HG03025 (cell line): ENCODE results near the gene PWP1.
"Not testable (repeated sequence)": the region's sequence is repeated elsewhere in the genome, so short reads cannot be mapped to it uniquely, and the experiment has no call there.

Source experiments
- ATAC-seq: cut with Tn5 transposase; IDR thresholded peaks from one replicate; pipeline ENCODE4 v1.9.1; 2021; ENCODE audit warnings: mild to moderate bottlenecking, moderate library complexity; ENCODE audit not compliant: unreplicated experiment, low FRiP score

PWP1 gene

DNA sequence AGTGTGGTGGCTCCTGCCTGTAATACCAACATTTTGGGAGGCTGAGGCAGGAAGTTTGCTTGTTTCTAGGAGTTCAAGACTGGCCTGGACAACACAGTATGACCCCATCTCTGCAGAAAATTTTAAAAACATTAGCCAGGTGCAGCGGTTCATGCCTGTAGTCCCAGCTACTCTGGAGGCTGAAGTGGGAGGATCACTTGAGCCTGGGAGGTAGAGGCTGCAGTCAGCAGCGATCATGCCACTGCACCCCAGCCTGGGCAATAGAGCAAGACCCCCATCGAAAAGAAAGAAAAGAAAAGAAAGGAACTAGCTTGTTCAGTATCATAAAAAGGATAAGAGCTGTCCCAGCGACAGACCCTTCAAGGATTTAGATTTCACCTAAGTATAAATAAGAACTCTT is 18.1 kb upstream of the PWP1 start:
- ATAC-seq, result no peak

DNA sequence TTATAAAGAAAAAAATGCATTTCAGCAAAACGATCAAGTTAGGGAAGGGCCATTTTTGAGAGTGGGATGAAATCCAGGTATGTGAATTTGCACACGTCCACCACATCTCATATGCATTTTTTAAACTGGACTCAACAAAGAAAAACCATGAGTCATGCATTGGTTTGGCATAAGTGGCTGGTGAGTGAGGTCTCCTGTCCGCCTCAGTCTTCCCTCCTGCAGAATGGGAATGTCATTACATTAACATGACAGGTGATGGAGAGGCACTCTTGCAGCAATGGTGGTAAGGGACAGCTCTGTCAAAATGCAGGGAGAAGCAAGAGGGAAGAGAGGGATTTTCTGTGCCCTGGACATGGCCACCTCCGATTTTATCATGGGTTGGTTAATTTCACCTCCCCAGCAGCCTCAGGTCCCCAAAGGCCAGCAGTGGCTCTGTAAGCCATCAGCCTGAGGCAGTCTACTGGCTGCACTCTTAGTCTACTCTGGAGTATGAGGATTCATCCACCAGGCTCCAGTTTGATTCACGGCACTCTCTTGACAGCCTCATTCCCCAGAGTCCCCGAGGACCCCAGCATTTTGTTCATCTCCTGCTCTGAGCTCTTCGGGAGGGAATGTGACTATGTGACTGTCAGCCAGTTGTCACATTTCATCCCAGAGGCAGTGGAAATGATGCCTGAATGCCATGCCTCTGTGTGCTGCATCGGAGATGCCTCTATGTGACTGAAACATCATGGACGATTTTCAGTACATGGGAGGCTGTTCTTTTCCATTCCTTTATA is 17.1 kb upstream of the PWP1 start:
- ATAC-seq, result no peak

DNA sequence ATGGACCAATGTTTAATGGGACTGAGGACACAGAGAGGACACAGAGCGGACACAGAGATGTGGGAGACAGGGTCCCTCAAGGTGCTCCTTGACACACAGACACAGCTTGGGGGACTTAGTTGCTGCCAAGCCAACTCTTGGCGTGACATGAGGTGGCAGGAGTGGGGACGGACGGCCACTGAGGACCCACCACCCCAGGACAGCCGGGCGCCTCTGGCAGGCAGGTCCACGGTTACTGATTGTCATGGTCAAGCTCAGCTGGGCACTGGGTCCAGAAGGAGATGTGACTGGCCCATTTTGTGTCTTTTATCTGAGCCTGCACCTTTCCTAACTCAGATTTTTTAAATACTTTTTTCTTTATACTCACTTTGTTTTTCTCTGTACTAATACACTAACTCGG is 15.7 kb upstream of the PWP1 start:
- ATAC-seq, result no peak

DNA sequence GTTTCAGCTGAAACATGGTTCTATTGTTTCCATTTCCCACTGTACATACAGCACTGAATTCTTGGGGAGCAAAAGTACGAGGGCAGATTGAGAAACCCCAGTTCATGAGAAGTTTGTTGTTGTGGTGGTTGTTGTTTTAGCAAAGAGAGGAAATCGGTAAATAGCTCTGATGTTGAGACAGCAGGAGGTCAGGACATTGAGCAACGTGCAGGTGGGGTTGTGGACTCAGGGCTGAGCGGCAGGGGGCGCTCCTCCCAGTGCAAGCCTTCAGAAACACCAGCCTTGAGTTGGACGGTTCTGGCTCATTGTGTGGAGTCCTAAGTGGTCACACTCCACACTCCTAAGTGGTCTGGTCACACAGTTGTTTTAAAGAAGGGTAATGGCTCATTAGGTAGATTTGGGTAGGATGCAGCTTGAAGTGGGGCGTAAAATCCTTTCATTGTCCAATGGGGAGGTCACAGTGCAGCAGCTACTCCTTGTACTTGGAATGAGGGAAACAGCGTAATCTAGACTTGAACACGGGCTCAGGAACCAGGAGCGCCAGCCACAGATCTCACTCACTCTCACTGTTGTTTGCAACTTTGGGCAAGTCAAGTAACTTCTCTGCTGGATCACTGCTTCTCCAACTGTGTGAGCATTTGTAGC is 14.5 kb upstream of the PWP1 start:
- ATAC-seq, result no peak

DNA sequence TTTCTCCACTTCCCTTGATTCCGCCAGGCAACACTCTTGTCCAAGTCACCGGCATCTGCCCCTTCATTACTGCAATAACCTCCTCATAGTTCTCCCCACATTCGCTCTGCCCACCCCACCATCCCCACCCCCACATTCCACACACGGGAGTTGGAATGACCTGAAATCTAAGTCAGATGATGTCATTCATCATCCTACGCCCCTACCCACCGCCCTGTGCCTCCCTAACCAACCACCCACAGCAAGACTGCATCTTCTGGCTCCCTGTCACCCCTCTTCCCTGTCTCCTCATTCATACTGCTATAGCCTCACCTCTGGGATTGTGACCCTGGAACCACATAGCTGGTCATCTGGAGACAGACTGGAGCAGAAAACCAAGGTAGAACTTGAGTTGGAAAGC is 7.9 kb upstream of the PWP1 start:
- ATAC-seq, result no peak

DNA sequence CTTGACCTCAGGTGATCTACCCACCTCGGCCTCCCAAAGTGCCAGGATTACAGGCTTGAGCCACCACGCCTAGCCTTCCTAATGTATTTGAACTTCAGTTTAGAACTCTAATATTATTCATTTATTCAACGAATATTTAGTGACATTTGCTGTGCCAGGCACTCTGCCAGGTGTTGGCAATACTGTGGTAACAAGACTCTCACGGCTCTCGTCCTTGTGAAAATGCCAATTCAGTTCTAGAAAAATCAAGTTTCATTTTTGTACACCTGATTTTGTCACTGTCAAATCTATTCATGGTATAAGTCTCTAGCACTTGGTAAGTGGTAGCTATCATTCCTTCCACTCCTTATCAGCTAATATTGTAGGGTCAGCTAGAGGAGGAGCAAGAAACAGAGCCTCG is 6.3 kb upstream of the PWP1 start:
- no peak for ATAC-seq

DNA sequence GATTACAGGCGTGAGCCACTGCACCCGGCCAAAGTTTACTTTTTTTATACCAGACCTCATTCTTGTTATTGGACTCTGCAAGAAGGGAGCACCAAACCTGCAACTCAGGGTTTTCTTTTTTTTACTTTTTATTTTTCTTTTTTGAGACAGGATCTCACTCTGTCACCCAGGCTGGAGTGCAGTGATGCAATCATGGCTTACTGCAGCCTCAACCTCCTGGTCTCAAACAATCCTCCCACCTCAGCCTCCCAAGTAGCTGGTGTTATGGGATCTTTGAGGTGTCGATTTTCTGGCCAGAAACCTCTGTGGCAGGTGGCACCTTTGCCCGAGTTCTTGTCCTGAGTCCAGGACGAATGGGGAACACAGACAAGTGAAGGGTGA is 4.2 kb upstream of the PWP1 start:
- no peak for ATAC-seq

DNA sequence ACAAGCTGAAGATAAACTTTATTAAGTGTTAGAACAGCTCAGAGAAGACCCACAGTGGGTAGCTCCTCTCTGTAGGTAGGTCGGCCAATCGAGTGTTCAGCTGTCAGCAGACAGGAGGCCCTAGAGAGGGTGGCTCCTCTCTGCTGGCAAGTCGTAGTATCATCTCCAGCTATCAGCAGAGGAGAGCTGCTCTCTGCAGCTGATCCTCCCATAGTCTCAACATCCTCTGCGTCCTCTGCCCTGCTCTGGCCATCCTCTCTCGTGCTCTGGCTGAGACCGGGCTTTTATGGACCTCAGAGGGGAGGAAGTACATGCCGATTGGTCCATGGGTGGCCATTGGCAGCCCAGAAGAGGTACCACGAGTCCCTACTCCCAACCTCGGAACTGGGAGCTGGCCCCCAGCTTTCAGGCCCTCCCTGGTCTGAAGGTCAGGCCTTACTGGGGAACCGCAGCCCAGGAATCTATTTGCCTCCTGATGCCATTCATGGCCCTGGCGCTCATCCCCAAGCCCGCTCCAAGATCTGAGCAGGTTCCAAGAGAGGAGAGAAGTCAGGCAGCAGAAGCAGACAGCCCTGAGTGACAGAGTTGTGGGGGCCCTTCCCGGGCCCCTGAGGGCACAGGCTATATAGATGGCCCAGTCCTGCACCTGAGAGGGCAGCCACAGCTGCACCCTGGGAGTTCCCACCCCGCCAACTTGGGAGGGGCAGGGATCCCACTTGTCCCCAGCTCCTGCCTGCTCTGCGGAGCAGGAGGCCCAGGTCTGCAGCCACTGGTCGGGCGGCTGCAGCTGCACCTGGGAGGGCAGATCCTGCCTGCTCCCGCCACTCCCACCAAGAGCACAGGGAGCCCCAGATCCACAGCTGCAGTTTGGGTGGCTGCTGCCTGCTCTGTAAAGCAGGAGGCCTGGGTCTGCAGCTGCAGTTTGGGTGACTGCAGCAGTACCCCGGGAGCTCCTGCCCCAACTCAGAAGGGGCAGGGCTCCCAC is 3.5 kb upstream of the PWP1 start:
- no peak for ATAC-seq

DNA sequence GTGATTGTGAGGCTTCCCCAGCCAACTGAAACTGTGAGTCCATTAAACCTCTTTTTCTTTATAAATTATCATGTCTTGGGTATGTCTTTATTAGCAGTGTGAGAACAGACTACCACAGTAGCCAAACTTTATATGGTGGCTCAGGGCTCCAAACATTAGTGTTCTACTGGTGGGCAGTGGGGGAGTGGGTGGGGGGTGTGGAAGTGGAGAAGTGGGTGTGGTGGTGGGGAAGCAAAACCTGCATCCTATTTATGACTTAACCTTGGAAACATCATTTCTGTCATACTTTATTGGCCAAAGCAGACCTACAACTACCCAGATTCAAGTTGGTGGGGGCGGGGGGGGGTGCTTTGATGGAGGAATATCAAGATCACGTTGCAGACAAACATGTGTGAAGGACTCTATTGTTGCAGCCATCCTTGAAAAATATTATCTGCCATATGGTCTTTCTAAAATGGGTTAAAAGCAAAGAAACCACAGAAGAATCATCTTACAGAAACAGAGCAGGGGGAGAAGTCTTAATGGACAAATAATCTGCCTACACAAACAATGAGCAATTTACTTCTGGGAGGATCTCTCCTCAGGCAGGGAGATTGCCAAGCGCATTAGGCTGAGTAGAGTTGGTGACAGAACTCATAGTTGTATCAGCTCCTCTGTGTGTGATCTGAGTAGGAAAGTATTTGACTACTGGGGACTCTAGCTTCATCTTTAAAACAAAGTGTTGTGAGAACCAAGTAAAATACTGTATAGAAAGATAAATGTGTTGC is 1.4 kb upstream of the PWP1 start:
- no peak for ATAC-seq

DNA sequence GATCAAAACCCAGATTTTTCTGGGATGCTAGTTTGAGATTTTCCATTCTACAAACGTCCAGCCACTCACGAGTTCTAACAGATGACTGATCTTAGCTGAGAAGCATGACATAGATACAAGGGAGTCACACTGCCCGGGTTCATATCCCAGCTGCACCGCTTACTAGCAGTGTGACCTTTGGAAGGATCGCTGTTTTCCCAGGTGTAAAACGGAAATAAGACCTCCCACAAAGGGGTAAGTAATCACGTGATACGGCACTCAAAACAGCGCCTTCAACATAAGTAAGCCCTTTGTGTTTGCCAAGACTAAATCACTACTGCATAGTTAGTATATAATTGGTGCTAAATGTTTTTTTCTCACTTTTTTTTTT is 624 bp upstream of the PWP1 start:
- ATAC-seq, result no peak

DNA sequence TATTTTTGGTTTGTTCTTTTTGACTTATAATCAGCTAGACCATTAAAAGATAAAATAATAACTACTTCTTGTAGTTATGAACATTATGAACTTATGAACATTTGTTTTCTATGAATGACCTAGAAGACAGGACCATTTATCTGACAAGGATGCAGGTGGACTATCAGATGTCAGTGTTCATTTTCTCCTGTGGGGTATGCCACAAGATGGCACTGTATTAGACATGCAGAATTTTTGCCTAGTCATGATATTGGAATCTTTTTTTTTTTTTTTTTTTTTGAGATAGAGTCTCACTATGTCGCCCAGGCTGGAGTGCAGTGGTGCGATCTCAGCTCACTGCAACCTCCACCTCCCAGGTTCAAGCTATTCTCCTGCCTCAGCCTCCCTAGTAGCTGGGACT is 10.2 kb downstream of the PWP1 start:
- ATAC-seq, result not testable (repeated sequence)

DNA sequence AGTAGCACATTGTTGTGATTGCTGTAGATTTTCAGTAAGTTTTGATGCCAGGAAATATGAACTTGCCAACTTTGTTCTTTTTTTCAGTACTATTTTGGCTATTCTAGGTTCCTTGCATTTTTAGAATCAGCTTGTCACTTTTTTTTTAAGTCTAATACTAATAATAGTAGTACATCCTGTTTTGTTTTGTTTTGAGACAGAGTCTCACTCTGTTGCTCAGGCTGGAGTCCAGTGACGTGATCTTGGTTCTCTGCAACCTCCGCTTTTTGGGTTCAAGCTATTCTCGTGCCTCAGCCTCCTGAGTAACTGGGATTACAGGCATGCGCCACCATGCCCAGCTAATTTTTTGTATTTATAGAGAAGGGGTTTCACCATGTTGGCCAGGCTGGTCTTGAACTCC is 16.5 kb downstream of the PWP1 start:
- no peak for ATAC-seq

DNA sequence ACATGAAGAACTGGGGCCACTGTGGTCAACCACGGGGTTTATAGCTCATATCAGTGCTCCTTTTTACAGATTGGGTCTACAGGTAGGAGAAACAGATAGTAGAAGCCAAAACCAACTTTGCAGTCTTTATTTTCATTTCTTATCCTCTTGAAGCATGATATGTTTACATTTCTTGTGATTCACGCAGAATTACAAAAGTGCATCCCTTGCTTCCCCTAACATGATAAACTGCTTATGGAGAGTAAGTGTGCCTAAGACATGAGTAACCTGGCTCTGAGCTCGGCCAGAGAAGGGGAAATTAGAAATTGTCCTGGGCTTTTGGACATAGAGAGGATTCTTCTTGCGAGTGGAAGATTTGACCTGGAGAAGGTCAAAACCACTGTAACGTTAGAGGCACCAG is 18.4 kb downstream of the PWP1 start:
- ATAC-seq, result no peak

DNA sequence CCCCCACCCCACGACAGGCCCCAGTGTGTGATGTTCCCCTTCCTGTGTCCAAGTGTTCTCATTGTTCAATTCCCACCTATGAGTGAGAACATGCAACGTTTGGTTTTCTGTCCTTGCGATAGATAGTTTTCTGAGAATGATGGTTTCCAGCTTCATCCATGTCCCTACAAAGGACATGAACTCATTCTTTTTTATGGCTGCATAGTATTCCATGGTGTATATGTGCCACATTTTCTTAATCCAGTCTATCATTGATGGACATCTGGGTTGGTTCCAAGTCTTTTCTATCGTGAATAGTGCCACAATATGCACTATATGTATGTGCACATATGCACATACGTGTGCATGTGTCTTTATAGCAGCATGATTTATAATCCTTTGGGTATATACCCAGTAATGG is 19.9 kb downstream of the PWP1 start:
- ATAC-seq, result not testable (repeated sequence)

DNA sequence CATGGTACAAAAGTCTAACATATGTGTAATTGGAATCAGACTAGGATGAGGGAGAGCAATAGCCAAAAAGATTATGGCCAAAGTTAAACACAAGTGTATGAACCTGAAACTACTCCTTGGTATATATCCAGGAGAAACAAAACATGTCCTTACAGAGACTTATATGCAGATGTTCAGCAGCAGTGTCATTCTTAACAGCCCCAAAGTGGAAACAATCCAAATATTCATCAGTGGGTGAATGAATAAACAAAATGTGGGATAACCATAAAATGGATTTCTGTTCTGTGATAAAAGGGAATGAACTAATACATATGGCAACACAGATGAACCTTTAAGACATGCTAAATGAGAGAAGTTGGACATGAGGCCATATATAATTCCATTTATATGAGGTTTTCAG is 30.2 kb downstream of the PWP1 start:
- ATAC-seq, result no peak

DNA sequence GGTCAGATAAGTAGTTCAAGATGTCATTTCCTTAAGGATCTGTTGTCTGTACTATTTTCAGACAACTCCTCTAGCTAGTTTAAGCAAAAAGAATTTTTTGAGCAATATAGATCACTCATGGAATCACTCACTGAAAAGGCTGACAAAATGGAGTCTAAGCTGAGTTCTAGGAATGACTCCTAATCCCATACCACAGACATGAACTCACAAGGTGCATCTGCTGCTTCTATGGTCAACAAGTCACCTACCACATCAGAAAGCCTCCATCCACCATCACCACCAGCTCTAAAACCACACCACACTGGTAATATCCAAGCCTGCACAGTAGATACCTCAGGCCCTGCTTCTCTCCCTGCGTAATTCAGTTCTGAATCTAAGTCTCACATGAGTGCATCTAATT is 33.0 kb downstream of the PWP1 start:
- no peak for ATAC-seq

DNA sequence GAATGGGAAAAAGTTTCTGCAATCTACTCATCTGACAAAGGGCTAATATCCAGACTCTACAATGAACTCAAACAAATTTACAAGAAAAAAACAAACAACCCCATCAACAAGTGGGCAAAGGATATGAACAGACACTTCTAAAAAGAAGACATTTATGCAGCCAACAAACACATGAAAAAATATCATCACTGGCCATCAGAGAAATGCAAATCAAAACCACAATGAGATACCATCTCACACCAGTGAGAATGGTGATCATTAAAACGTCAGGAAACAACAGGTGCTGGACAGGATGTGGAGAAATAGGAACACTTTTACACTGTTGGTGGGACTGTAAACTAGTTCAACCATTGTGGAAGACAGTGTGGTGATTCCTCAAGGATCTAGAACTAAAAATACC is 41.7 kb downstream of the PWP1 start:
- ATAC-seq, result not testable (repeated sequence)

DNA sequence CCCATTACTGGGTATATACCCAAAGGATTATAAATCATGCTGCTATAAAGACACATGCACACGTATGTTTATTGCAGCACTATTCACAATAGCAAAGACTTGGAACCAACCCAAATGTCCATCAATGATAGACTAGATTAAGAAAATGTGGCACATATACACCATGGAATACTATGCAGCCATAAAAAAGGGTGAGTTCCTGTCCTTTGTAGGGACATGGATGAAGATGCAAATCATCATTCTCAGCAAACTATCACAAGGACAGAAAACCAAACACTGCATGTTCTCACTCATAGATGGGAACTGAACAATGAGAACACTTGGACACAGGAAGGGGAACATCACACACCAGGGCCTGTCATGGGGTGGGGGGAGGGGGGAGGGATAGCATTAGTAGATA is 42.1 kb downstream of the PWP1 start:
- ATAC-seq, result not testable (repeated sequence)

DNA sequence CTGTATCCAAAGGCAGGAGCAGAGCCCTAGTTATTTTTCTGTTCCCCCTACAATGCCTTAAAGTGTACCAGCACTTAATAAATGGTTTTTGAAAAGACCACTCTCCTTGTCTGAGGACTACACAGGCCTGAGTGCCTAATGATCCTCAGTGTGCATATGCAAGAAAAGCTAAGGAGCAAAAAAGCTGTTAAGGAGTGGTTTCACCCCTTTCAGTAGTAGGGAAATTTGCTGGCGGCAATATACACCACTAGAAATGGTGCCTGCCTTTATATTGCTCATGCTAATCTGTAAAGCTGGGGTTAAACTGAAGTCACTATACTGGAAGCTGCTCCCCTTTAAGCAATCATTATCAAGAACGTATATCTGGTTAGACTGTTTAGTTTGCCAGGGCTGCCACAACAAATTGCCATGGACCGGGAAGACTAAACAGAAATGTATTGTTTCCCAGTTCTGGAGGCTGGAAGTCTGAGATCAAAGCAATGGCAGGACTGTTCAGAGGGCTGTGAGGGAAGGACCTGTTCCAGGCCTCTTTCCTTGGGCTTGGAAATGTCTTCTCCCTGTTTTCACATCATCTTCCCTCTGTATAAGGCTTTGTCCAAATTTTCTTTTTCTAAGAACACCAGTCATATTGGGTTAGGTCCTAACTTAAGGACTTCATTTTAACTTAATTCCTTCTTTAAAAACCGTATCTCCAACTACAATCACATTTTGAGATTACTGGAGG is 45.2 kb downstream of the PWP1 start:
- ATAC-seq, result no peak

DNA sequence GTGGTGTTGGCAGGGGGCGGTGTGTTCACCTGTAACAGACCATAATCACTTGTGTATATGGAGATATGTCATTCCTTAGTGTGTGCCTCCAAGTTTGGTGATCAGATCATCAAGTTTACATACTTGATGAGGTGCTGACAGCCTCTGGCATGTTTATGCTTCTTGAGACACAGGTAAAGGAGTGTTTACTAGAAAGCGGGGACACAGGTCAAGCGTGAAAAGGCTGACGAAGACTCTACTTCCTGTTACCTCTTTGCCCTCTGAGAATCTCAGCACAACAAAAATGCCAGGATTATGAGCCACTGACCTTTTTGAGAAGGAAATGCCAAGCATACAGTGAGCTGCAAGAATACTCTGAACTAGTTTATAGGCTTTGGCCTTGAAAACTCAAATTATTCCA is 45.8 kb downstream of the PWP1 start:
- ATAC-seq, result no peak
